ENCODE results near the gene ATG16L2.

The ATG16L2 gene

GRCh38 chr11:72863091-72863490, 48.9 kb downstream of the ATG16L2 start:
- peaks cover 58 to 99% (median 70%) of the 10 kb centered on the region in 11 experiments for H3K36me3 ChIP-seq
- peaks cover 0 to 21% (median 0%) of the 10 kb centered on the region in 10 experiments; a peak in 2 of 20 replicates for H3K4me1 ChIP-seq
- no peak for TF ChIP-seq Cebpa-rat (IDR thresholded peaks at IDR 0.05)
- H4K20me1 ChIP-seq = peaks cover 0 to 100% (median 0%) of the 10 kb centered on the region in 11 experiments; a peak in 4 of 22 replicates
- no peak overlapping the region for H3K4me3 ChIP-seq
- H3K4me2 ChIP-seq = no peak overlapping the region
- no peaks in the 10 kb centered on the region for H3K27me3 ChIP-seq
- no peak overlapping the region for H3K27ac ChIP-seq
- no peak overlapping the region for H3K9ac ChIP-seq
- peaks cover 0 to 1% (median 0%) of the 10 kb centered on the region in 11 experiments; a peak in 1 of 22 replicates for H3K9me3 ChIP-seq (replicated peaks in 1 of 11)

DNA sequence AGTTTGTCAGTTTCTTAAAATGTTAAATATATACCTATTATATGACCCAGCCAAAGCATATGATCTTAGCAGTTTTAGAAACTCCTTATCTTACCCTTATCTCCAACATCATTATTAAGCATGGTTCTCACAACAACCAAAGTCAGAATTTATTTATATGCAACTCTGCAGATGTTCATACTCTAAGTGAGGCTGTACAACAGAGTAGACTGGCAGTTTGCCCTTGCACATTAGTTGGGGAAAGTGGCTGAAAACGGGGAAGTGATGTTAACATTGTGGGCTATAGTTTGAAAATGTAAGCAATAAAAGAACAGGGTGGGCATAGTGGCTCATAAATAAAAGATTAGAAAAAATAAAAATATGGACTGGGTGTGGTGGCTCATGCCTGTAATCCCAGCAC, 49.7 kb downstream of the ATG16L2 start:
- H3K4me3 ChIP-seq = no peak overlapping the region
- H3K4me2 ChIP-seq = 0 out of 22 replicates have a peak overlapping the region, but pooled peaks of 1 of the 11 experiments have one; percentile 1
- peaks cover 0 to 99% (median 0%) of the 10 kb centered on the region in 11 experiments; a peak in 4 of 22 replicates for H4K20me1 ChIP-seq
- peaks cover 60 to 99% (median 70%) of the 10 kb centered on the region in 11 experiments for H3K36me3 ChIP-seq
- peaks cover 0 to 21% (median 0%) of the 10 kb centered on the region in 10 experiments; a peak in 2 of 20 replicates for H3K4me1 ChIP-seq
- no peaks in the 10 kb centered on the region for H3K27me3 ChIP-seq
- H3K9ac ChIP-seq = no peak overlapping the region
- H3K27ac ChIP-seq = no peak overlapping the region
- peaks cover 0 to 5% (median 0%) of the 10 kb centered on the region in 11 experiments; a peak in 2 of 22 replicates for H3K9me3 ChIP-seq (replicated peaks in 1 of 11)
- TF ChIP-seq Cebpa-rat (IDR thresholded peaks at IDR 0.05) = no peak

GRCh38 chr11:72864702-72865655, 50.8 kb downstream of the ATG16L2 start:
- peaks cover 0 to 21% (median 0%) of the 10 kb centered on the region in 10 experiments; a peak in 4 of 20 replicates for H3K4me1 ChIP-seq
- no peak overlapping the region for H3K4me2 ChIP-seq
- no peak overlapping the region for H3K9ac ChIP-seq
- H3K27ac ChIP-seq = no peak overlapping the region
- no peaks in the 10 kb centered on the region for H3K27me3 ChIP-seq
- H4K20me1 ChIP-seq = peaks cover 0 to 99% (median 0%) of the 10 kb centered on the region in 11 experiments; a peak in 4 of 22 replicates
- H3K36me3 ChIP-seq = peaks cover 54 to 99% (median 70%) of the 10 kb centered on the region in 11 experiments
- no peak overlapping the region for H3K4me3 ChIP-seq
- TF ChIP-seq Cebpa-rat (IDR thresholded peaks at IDR 0.05) = no peak
- H3K9me3 ChIP-seq (replicated peaks in 1 of 11) = peaks cover 0 to 5% (median 0%) of the 10 kb centered on the region in 11 experiments; a peak in 2 of 22 replicates

- Histone ChIP-seq H3K4me1 (peaks cover 0 to 21% (median 0%) of the 10 kb centered on the region in 10 experiments; a peak in 4 of 20 replicates), H3K9me3 (replicated peaks in 1 of 11) (peaks cover 0 to 5% (median 0%) of the 10 kb centered on the region in 11 experiments; a peak in 2 of 22 replicates), H3K27ac (no peak overlapping the region), H3K9ac (no peak overlapping the region), H3K36me3 (peaks cover 49 to 99% (median 74%) of the 10 kb centered on the region in 11 experiments), H3K27me3 (no peaks in the 10 kb centered on the region), H3K4me2 (no peak overlapping the region), H3K4me3 (no peak overlapping the region), H4K20me1 (peaks cover 0 to 99% (median 0%) of the 10 kb centered on the region in 11 experiments; a peak in 3 of 22 replicates)
- no peak for TF ChIP-seq Cebpa-rat (IDR thresholded peaks at IDR 0.05)
Measured at GRCh38 chr11:72867970-72868369, 53.8 kb downstream of the ATG16L2 start.

DNA sequence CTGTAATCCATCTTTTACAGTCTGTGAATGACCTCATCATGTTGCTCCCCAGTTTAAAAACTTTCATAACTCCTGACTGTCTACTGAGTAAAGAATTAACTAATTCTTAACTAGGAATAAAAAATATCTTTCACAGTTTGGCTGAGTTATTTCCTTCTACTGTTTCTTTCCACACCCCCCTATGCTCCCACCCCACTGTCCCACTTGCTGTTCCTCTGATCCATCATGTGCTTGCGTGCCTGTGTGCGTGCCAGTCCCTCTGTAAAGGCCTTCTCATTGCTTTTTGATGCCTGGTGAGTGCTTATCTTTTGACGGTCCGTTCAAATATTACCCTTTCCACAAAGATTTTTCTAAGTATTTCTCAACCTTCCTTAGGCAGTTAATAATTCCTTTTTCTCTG, 55.6 kb downstream of the ATG16L2 start:
- H3K4me1 ChIP-seq = peaks cover 0 to 9% (median 0%) of the 10 kb centered on the region in 10 experiments; a peak in 4 of 20 replicates
- H3K4me2 ChIP-seq = no peak overlapping the region
- no peak overlapping the region for H3K27ac ChIP-seq
- no peak overlapping the region for H3K9ac ChIP-seq
- H3K4me3 ChIP-seq = no peak overlapping the region
- H3K27me3 ChIP-seq = no peaks in the 10 kb centered on the region
- no peak for TF ChIP-seq Cebpa-rat (IDR thresholded peaks at IDR 0.05)
- peaks cover 53 to 100% (median 74%) of the 10 kb centered on the region in 11 experiments for H3K36me3 ChIP-seq
- peaks cover 0 to 98% (median 0%) of the 10 kb centered on the region in 11 experiments; a peak in 3 of 22 replicates for H4K20me1 ChIP-seq
- H3K9me3 ChIP-seq (replicated peaks in 1 of 11) = peaks cover 0 to 5% (median 0%) of the 10 kb centered on the region in 11 experiments; a peak in 2 of 22 replicates

DNA sequence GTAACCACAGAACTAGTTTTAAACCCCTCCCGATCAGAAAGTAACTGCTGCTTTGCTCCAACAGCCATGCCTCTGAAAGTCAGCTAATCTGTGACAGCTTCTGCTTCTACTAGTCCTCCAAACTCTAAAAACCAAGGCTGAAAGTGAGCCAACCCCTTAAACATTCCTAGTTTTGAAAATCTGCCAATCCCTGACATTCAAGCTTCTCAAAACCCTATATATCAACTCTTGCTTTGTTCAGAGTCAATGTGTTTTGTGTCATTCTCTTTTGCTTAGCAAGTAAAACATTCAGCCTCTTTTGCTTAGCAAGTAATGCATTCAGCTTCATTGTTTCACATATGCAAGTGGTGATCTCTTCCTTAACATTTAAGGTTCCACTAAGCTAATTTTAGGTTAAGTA, 56.9 kb downstream of the ATG16L2 start:
- no peak overlapping the region for H3K4me3 ChIP-seq
- H3K36me3 ChIP-seq = peaks cover 53 to 100% (median 73%) of the 10 kb centered on the region in 11 experiments
- TF ChIP-seq Cebpa-rat (IDR thresholded peaks at IDR 0.05) = no peak
- H4K20me1 ChIP-seq = peaks cover 0 to 98% (median 0%) of the 10 kb centered on the region in 11 experiments; a peak in 2 of 22 replicates
- H3K9me3 ChIP-seq (replicated peaks in 1 of 11) = peaks cover 0 to 5% (median 0%) of the 10 kb centered on the region in 11 experiments; a peak in 2 of 22 replicates
- H3K4me1 ChIP-seq = peaks cover 0 to 7% (median 0%) of the 10 kb centered on the region in 10 experiments; a peak in 2 of 20 replicates
- no peak overlapping the region for H3K4me2 ChIP-seq
- H3K27me3 ChIP-seq = no peaks in the 10 kb centered on the region
- no peak overlapping the region for H3K27ac ChIP-seq
- H3K9ac ChIP-seq = no peak overlapping the region

DNA sequence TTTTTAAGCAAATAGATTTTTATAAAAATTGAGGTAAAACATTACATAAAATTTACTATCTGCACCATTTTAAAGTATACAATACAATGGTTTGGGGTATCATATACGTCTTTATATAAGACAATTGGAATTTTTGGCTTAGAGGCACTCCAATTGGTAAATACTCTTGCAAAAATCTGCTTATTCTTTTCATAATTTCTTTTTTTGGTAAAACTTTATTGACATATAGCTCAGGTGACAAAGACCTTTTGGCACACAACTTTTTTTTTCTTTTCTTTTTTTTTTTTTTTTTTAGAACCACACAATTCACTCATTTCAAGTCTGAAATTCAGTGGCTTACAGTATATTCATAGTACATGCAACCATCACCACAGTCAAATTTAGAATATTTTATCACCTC, 57.8 kb downstream of the ATG16L2 start:
- H3K4me3 ChIP-seq = no peak overlapping the region
- peaks cover 0 to 98% (median 0%) of the 10 kb centered on the region in 11 experiments; a peak in 2 of 22 replicates for H4K20me1 ChIP-seq

DNA sequence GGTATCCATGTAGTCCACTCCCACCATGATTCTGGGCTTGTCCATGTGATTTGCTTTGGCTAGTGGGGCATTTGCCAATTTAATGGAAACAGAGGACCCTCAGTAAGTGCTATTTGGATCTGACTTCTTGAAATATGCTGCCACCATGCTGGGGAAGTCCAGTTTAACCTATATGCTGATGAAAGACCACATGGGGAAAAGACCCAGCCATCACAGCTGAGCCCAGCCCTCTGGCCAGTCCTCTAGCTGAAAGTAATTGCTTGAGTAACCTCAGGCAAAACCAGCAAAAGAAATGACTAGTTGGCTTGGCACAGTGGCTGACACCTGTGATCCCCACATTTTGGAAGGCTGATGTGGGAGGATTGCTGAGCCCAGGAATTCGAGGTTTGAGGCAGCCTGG, 61.5 kb downstream of the ATG16L2 start:
- Histone ChIP-seq H3K9ac (no peak overlapping the region), H3K4me1 (no peaks in the 10 kb centered on the region), H3K27ac (no peak overlapping the region), H3K27me3 (no peaks in the 10 kb centered on the region), H3K36me3 (peaks cover 56 to 100% (median 77%) of the 10 kb centered on the region in 11 experiments), H3K9me3 (replicated peaks in 1 of 11) (peaks cover 0 to 12% (median 4%) of the 10 kb centered on the region in 11 experiments; a peak in 11 of 22 replicates), H3K4me2 (no peak overlapping the region), H4K20me1 (peaks cover 0 to 99% (median 0%) of the 10 kb centered on the region in 11 experiments; a peak in 3 of 22 replicates), H3K4me3 (no peak overlapping the region)
- no peak for TF ChIP-seq Cebpa-rat (IDR thresholded peaks at IDR 0.05)

More for the DNA sequence above, 57.8 kb downstream of the ATG16L2 start:
- Histone ChIP-seq H3K27ac (no peak overlapping the region), H3K27me3 (no peaks in the 10 kb centered on the region), H3K36me3 (peaks cover 52 to 100% (median 72%) of the 10 kb centered on the region in 11 experiments), H3K4me1 (peaks cover 0 to 7% (median 0%) of the 10 kb centered on the region in 10 experiments; a peak in 2 of 20 replicates), H3K9me3 (replicated peaks in 1 of 11) (peaks cover 0 to 5% (median 0%) of the 10 kb centered on the region in 11 experiments; a peak in 2 of 22 replicates), H3K9ac (no peak overlapping the region), H3K4me2 (no peak overlapping the region)
- no peak for TF ChIP-seq Cebpa-rat (IDR thresholded peaks at IDR 0.05)
